HCT116 (cell line): Measurements from ENCODE around the gene MAST4. TPM values are rescaled to one million over a fixed set of nuclear protein-coding genes. Genes with fewer than 3 reads are reported as not detected.

Experiments used
- ATAC-seq: fragments of 200-7000 bp; cut with Tn5 transposase; 2 replicates; pipeline ENCODE4 v1.9.1; 2020; ENCODE audit warnings: mild to moderate bottlenecking, moderate library complexity
- BruUV-seq: library from RNA; stranded (reverse); fragments of 400-500 nt; replicated peaks from 2 replicates; lab custom pipeline; 2021; lab: Mats Ljungman, UMichigan
- CTCF ChIA-PET: fragments of 300-600 bp; sonication (Branson Sonifier 250); formaldehyde crosslinking; loops from one replicate; lab custom pipeline; 2021; ENCODE audit warnings: antibody characterized with exemption; lab: Charles Lee
- POLR2A ChIA-PET: fragments of 300-600, 350-600 bp; sonication (Branson Sonifier 250); formaldehyde crosslinking; loops from one replicate; lab custom pipeline; 2021; ENCODE audit warnings: antibody characterized with exemption; lab: Charles Lee
- RAD21 ChIA-PET, 2 experiments: fragments of 300-600 bp; sonication (Branson Sonifier 250); formaldehyde crosslinking; loops; one replicate each; lab custom pipeline; 2023; ENCODE audit warnings: low total read pairs in 2 of 2; ENCODE audit not compliant: uncharacterized antibody in 2 of 2, unreplicated experiment in 2 of 2, low non-redundant PET in 1 of 2; lab: Charles Lee
- DNase-seq: peaks from one replicate; pipeline ENCODE4 v3.0.0-alpha.2; 2010; ENCODE audit warnings: low read depth, low spot score
- H2AFZ ChIP-seq: fragments of 200-600 bp; shearing (Covaris generic), sonication (generic); 2 replicates; pipeline ENCODE4 v1.6.1; 2017; ENCODE audit warnings: low read depth, mixed run types, mixed read lengths, antibody characterized with exemption, low read length; ENCODE audit not compliant: poor library complexity, severe bottlenecking
- H3K27ac ChIP-seq: 2 replicates; pipeline ENCODE4 v1.5.1; 2012; ENCODE audit warnings: low read depth, low read length
- H3K27me3 ChIP-seq: fragments of 200-600 bp; sonication (generic); 2 replicates; pipeline ENCODE4 v1.6.1; 2016; ENCODE audit warnings: mixed run types, low read length, mixed read lengths; ENCODE audit not compliant: insufficient read depth
- H3K36me3 ChIP-seq, 2 experiments: fragments of 200-500 bp in 1 of 2; fragments of 200-600 bp in 1 of 2; sonication (Bioruptor generic) in 1 of 2; sonication (generic) in 1 of 2; 2 replicates each; pipeline versions ENCODE4 v1.5.1 to v1.6.1; 2014 to 2016; ENCODE audit warnings: low read length in 2 of 2, inconsistent platforms in 1 of 2, mixed read lengths in 1 of 2, mixed run types in 1 of 2; ENCODE audit not compliant: insufficient read depth in 2 of 2, control insufficient read depth in 1 of 2
- H3K4me1 ChIP-seq, 2 experiments: fragments of 200-600 bp in 1 of 2; sonication (generic) in 1 of 2; 2 replicates each; pipeline versions ENCODE4 v1.5.1 to v1.6.1; 2012 to 2017; ENCODE audit warnings: low read length in 2 of 2, inconsistent platforms in 1 of 2, mild to moderate bottlenecking in 1 of 2, mixed read lengths in 1 of 2, mixed run types in 1 of 2, moderate library complexity in 1 of 2; ENCODE audit not compliant: insufficient read depth in 2 of 2, control insufficient read depth in 1 of 2
- H3K4me2 ChIP-seq: fragments of 200-600 bp; sonication (generic); 2 replicates; pipeline ENCODE4 v1.6.1; 2017; ENCODE audit warnings: mixed run types, low read length, mixed read lengths
- H3K4me3 ChIP-seq, 2 experiments: fragments of 200-600 bp in 1 of 2; sonication (generic) in 1 of 2; replicated peaks in 1 of 2; 2 replicates each; pipeline ENCODE4 v1.5.1; 2011 to 2016; ENCODE audit warnings: low read length in 2 of 2, control low read depth in 1 of 2, low read depth in 1 of 2, mild to moderate bottlenecking in 1 of 2, mixed read lengths in 1 of 2, mixed run types in 1 of 2
- H3K79me2 ChIP-seq: fragments of 200-600 bp; sonication (generic); 2 replicates; pipeline ENCODE4 v1.6.1; 2017; ENCODE audit warnings: mild to moderate bottlenecking, mixed run types, low read length, moderate library complexity, mixed read lengths; ENCODE audit not compliant: insufficient read depth
- H3K9ac ChIP-seq: fragments of 200-600 bp; sonication (generic); 2 replicates; pipeline ENCODE4 v1.6.1; 2016; ENCODE audit warnings: low read length, mixed read lengths
- H3K9me2 ChIP-seq: fragments of 200-600 bp; sonication (generic), shearing (Covaris generic); 2 replicates; pipeline ENCODE4 v1.6.1; 2017; ENCODE audit warnings: mixed run types, mild to moderate bottlenecking, moderate library complexity; ENCODE audit not compliant: insufficient read depth
- H3K9me3 ChIP-seq, 2 experiments: fragments of 200-500 bp in 1 of 2; fragments of 200-600 bp in 1 of 2; sonication (Bioruptor generic) in 1 of 2; sonication (generic) in 1 of 2; 2 replicates each; pipeline ENCODE4 v1.6.1; 2014 to 2017; ENCODE audit warnings: low read length in 2 of 2, mixed read lengths in 2 of 2, inconsistent platforms in 1 of 2, low read depth in 1 of 2, mild to moderate bottlenecking in 1 of 2, mixed run types in 1 of 2, moderate library complexity in 1 of 2; ENCODE audit not compliant: control insufficient read depth in 1 of 2, insufficient read depth in 1 of 2
- H4K20me1 ChIP-seq: fragments of 200-600 bp; sonication (generic), shearing (Covaris generic); 2 replicates; pipeline ENCODE4 v1.6.1; 2017; ENCODE audit warnings: mixed run types, mild to moderate bottlenecking, moderate library complexity; ENCODE audit not compliant: insufficient read depth
- CBX3 ChIP-seq: IDR thresholded peaks from 2 replicates; pipeline ENCODE4 v1.6.1; 2012; ENCODE audit warnings: low read depth
- CTCF ChIP-seq, 3 experiments: fragments of 200-600 bp in 1 of 3; sonication (generic) in 1 of 3; IDR thresholded peaks in 2 of 3; conservative IDR thresholded peaks in 1 of 3; 2 replicates each; pipeline ENCODE4 v1.5.1; 2012 to 2017; ENCODE audit warnings: low read depth in 2 of 3, low read length in 2 of 3, antibody characterized with exemption in 1 of 3, borderline replicate concordance in 1 of 3, control low read depth in 1 of 3, mild to moderate bottlenecking in 1 of 3, mixed read lengths in 1 of 3, mixed run types in 1 of 3, moderate library complexity in 1 of 3; ENCODE audit not compliant: insufficient read depth in 1 of 3
- ELF1 ChIP-seq: IDR thresholded peaks from 2 replicates; pipeline ENCODE4 v1.6.1; 2012; ENCODE audit warnings: low read depth, borderline replicate concordance
- EZH2 ChIP-seq: fragments of 200-600 bp; sonication (generic); IDR thresholded peaks from 2 replicates; pipeline ENCODE4 v1.6.1; 2017; ENCODE audit warnings: antibody characterized with exemption, mixed run types
- EZH2phosphoT487 ChIP-seq: fragments of 200-600 bp; IDR thresholded peaks from 2 replicates; pipeline ENCODE4 v1.6.1; 2018; ENCODE audit warnings: antibody characterized with exemption, borderline replicate concordance
- POLR2AphosphoS5 ChIP-seq: IDR thresholded peaks from 2 replicates; pipeline ENCODE4 v1.6.1; 2011; ENCODE audit warnings: mild to moderate bottlenecking, low read depth, low read length, moderate library complexity
- RAD21 ChIP-seq: IDR thresholded peaks from 2 replicates; pipeline ENCODE4 v1.6.1; 2012; ENCODE audit warnings: low read depth, mild to moderate bottlenecking
- SIN3A ChIP-seq: IDR thresholded peaks from 2 replicates; pipeline ENCODE4 v1.6.1; 2012; ENCODE audit warnings: low read depth
- SP1 ChIP-seq: IDR thresholded peaks from 2 replicates; pipeline ENCODE4 v1.6.1; 2012; ENCODE audit warnings: low read depth
- SRF ChIP-seq: IDR thresholded peaks from 2 replicates; pipeline ENCODE4 v1.6.1; 2012; ENCODE audit warnings: low read depth
- TCF7L2 ChIP-seq: IDR thresholded peaks from 2 replicates; pipeline ENCODE4 v1.7.0; 2011; ENCODE audit warnings: borderline replicate concordance, inconsistent platforms; ENCODE audit not compliant: insufficient read depth, insufficient read length; ENCODE audit errors: extremely low read depth
- YY1 ChIP-seq: IDR thresholded peaks from 2 replicates; pipeline ENCODE4 v1.6.1; 2011; ENCODE audit warnings: low read length, low read depth, moderate library complexity, mild to moderate bottlenecking; ENCODE audit not compliant: insufficient replicate concordance; ENCODE audit errors: extremely low read depth
- ZBTB33 ChIP-seq: IDR thresholded peaks from 2 replicates; pipeline ENCODE4 v1.6.1; 2011; ENCODE audit warnings: mild to moderate bottlenecking, low read length, moderate library complexity; ENCODE audit not compliant: insufficient replicate concordance; ENCODE audit errors: extremely low read depth
- ZFX ChIP-seq: fragments of 450-650 bp; IDR thresholded peaks from 2 replicates; pipeline ENCODE4 v1.6.1; 2017
- ZNF274 ChIP-seq: fragments of 200-500 bp; sonication (Bioruptor generic); IDR thresholded peaks from 2 replicates; pipeline ENCODE4 v1.6.1; 2014; ENCODE audit warnings: mild to moderate bottlenecking, low read depth, low read length, inconsistent platforms
- intact Hi-C: fragments of 100-400 bp; cut with micrococcal nuclease; formaldehyde crosslinking; loops from 2 replicates; pipeline ENCODE4 v1.10.0; 2022
- total RNA-seq: library from RNA; stranded (reverse); gene quantifications from one replicate; pipeline ENCODE4 v1.2.1, GENCODE V29; 2021; ENCODE audit not compliant: unreplicated experiment
- TF ChIP-seq, protein P1 (sequence below): IDR thresholded peaks from 2 replicates; pipeline ENCODE4 v1.6.1; 2012
- TF ChIP-seq, protein P2 (sequence below): IDR thresholded peaks from 2 replicates; pipeline ENCODE4 v1.6.1; 2012

The MAST4 gene
- total RNA-seq, 1 experiment from 2014 or later: 1.1 TPM

GRCh38 chr5:66861402-66861801 is 265.2 kb downstream of the MAST4 start:
- CTCF ChIA-PET: no interaction called here

More at GRCh38 chr5:66861402-66861801, 265.2 kb downstream of the MAST4 start:
- RAD21 ChIA-PET: no interaction called here
- Histone ChIP-seq H3K27me3 (peaks cover 44% of the 10 kb centered on the region), H3K9ac (no peak overlapping the region), H3K36me3 (no peaks in the 10 kb centered on the region), H3K4me2 (no peak overlapping the region), H3K79me2 (no peaks in the 10 kb centered on the region), H3K4me3 (no peak overlapping the region), H3K9me3 (no peaks in the 10 kb centered on the region), H3K4me1 (no peaks in the 10 kb centered on the region), H4K20me1 (no peaks in the 10 kb centered on the region), H2AFZ (no peak overlapping the region), H3K27ac (no peak overlapping the region), H3K9me2 (no peaks in the 10 kb centered on the region)
- POLR2A ChIA-PET: no interaction called here
- TF ChIP-seq EZH2: no peak
- no peak for TF ChIP-seq EZH2phosphoT487
- no peak for TF ChIP-seq YY1
- TF ChIP-seq TCF7L2: no peak
- TF ChIP-seq, protein P1, sequence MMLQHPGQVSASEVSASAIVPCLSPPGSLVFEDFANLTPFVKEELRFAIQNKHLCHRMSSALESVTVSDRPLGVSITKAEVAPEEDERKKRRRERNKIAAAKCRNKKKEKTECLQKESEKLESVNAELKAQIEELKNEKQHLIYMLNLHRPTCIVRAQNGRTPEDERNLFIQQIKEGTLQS: no peak
- no peak for TF ChIP-seq SIN3A
- TF ChIP-seq ELF1: no peak
- TF ChIP-seq CBX3: no peak
- TF ChIP-seq, protein P2, sequence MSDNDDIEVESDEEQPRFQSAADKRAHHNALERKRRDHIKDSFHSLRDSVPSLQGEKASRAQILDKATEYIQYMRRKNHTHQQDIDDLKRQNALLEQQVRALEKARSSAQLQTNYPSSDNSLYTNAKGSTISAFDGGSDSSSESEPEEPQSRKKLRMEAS: no peak
- no peak for TF ChIP-seq ZNF274
- TF ChIP-seq SP1: no peak
- no peak for TF ChIP-seq RAD21
- TF ChIP-seq ZFX: no peak
- no peak for TF ChIP-seq CTCF (IDR thresholded peaks at IDR 0.05 in 2 of 3, conservative IDR thresholded peaks at IDR 0.05 in 1 of 3; ENCODE audit: borderline replicate concordance in 1 of 3, insufficient read depth in 1 of 3, low read depth in 2 of 3, low read length in 2 of 3)
- TF ChIP-seq POLR2AphosphoS5: no peak
- no peak for TF ChIP-seq SRF
- no peak for TF ChIP-seq ZBTB33
- DNase-seq (no peak), ATAC-seq (no peak)
- BruUV-seq: no TSS peak
- intact Hi-C loops: loop anchor here (5.0 kb wide), 1 partner anchor 554 kb away; no protein-coding TSS in a partner anchor
